GM23338 (cell line): Measurements from ENCODE around the gene NLRP7. TPM values are rescaled to one million over a fixed set of nuclear protein-coding genes. Genes with fewer than 3 reads are reported as not detected.

ENCODE experiments used
- ATAC-seq: fragments of 200-7000 bp; cut with Tn5 transposase; 3 replicates; pipeline ENCODE4 v1.9.1; 2020
- DNase-seq: peaks from one replicate; pipeline ENCODE4 v3.0.0-alpha.2; 2015; ENCODE audit warnings: low spot score
- H2AFZ ChIP-seq: fragments of 200-600 bp; sonication (generic); 2 replicates; pipeline ENCODE4 v1.8.0; 2016; ENCODE audit warnings: antibody characterized with exemption, mild to moderate bottlenecking, moderate library complexity
- H3F3A ChIP-seq: fragments of 200-600 bp; sonication (generic); replicated peaks from 2 replicates; pipeline ENCODE4 v1.8.0; 2017; ENCODE audit warnings: antibody characterized with exemption, mixed run types, low read depth
- H3K27ac ChIP-seq: fragments of 200-600 bp; sonication (generic); 2 replicates; pipeline ENCODE4 v1.6.1; 2016; ENCODE audit warnings: low read depth
- H3K27me3 ChIP-seq: fragments of 200-600 bp; sonication (generic); 2 replicates; pipeline ENCODE4 v1.8.0; 2016; ENCODE audit warnings: mild to moderate bottlenecking, mixed run types, moderate library complexity; ENCODE audit not compliant: insufficient read depth
- H3K36me3 ChIP-seq: fragments of 200-600 bp; sonication (generic); 2 replicates; pipeline ENCODE4 v1.8.0; 2016; ENCODE audit warnings: mild to moderate bottlenecking; ENCODE audit not compliant: insufficient read depth
- H3K4me1 ChIP-seq: fragments of 200-600 bp; sonication (generic); 2 replicates; pipeline ENCODE4 v1.8.0; 2016; ENCODE audit warnings: mild to moderate bottlenecking, moderate library complexity; ENCODE audit not compliant: insufficient read depth
- H3K4me2 ChIP-seq: fragments of 200-600 bp; sonication (generic); 2 replicates; pipeline ENCODE4 v1.7.1; 2017; ENCODE audit warnings: mixed run types
- H3K4me3 ChIP-seq: fragments of 200-600 bp; sonication (generic); 2 replicates; pipeline ENCODE4 v1.6.1; 2016; ENCODE audit warnings: mixed run types
- H3K79me2 ChIP-seq: fragments of 200-600 bp; sonication (generic); replicated peaks from 2 replicates; pipeline ENCODE4 v1.8.0; 2017; ENCODE audit warnings: mild to moderate bottlenecking; ENCODE audit not compliant: insufficient read depth
- H3K9me2 ChIP-seq: fragments of 200-600 bp; sonication (generic); 2 replicates; pipeline ENCODE4 v1.8.0; 2017; ENCODE audit not compliant: insufficient read depth
- H4K20me1 ChIP-seq: fragments of 200-600 bp; sonication (generic); replicated peaks from 2 replicates; pipeline ENCODE4 v1.8.0; 2017; ENCODE audit warnings: mild to moderate bottlenecking; ENCODE audit not compliant: insufficient read depth
- H3K27ac Mint-ChIP-seq: 2 replicates; pipeline ENCODE4 v1.8.0; 2020; ENCODE audit warnings: inconsistent platforms, mild to moderate bottlenecking, moderate library complexity, mixed read lengths
- H3K27me3 Mint-ChIP-seq: 3 replicates; pipeline ENCODE4 v1.8.0; 2022; ENCODE audit warnings: low read depth, mild to moderate bottlenecking, moderate library complexity, mixed read lengths, inconsistent platforms; ENCODE audit not compliant: insufficient read depth, poor library complexity
- H3K36me3 Mint-ChIP-seq: 3 replicates; pipeline ENCODE4 v1.8.0; 2021; ENCODE audit warnings: low read depth, mild to moderate bottlenecking, inconsistent platforms, moderate library complexity, mixed read lengths
- H3K4me1 Mint-ChIP-seq: 3 replicates; pipeline ENCODE4 v1.8.0; 2020; ENCODE audit warnings: mild to moderate bottlenecking, inconsistent platforms, mixed read lengths
- H3K4me3 Mint-ChIP-seq: 3 replicates; pipeline ENCODE4 v1.8.0; 2021; ENCODE audit warnings: moderate library complexity, mild to moderate bottlenecking, inconsistent platforms, mixed read lengths
- H3K9me3 Mint-ChIP-seq: 3 replicates; pipeline ENCODE4 v1.8.0; 2020; ENCODE audit warnings: moderate library complexity, mild to moderate bottlenecking, inconsistent platforms, mixed read lengths
- CREB1 ChIP-seq: fragments of 250-450 bp; sonication (Bioruptor Pico); IDR thresholded peaks from 2 replicates; pipeline ENCODE4 v1.5.0; 2020; ENCODE audit warnings: low read depth, mild to moderate bottlenecking, moderate library complexity
- CTCF ChIP-seq, 2 experiments: fragments of 200-600 bp in 1 of 2; sonication (generic) in 1 of 2; conservative IDR thresholded peaks; 2 replicates each; pipeline versions ENCODE4 v1.5.1 to v1.6.1; 2016 to 2017; ENCODE audit warnings: antibody characterized with exemption in 2 of 2, low read depth in 2 of 2, mild to moderate bottlenecking in 2 of 2, moderate library complexity in 1 of 2
- ETS1 ChIP-seq: IDR thresholded peaks from 2 replicates; pipeline ENCODE4 v1.6.1; 2016; ENCODE audit warnings: antibody characterized with exemption
- EZH2 ChIP-seq: fragments of 200-600 bp; sonication (generic); IDR thresholded peaks from one replicate; pipeline ENCODE4 v1.8.0; 2017; ENCODE audit warnings: antibody characterized with exemption, mild to moderate bottlenecking, low read depth; ENCODE audit not compliant: unreplicated experiment
- EZH2phosphoT487 ChIP-seq: fragments of 200-600 bp; sonication (generic); IDR thresholded peaks from one replicate; pipeline ENCODE4 v1.8.1; 2018; ENCODE audit warnings: antibody characterized with exemption; ENCODE audit not compliant: unreplicated experiment
- JUNB ChIP-seq: IDR thresholded peaks from one replicate; pipeline ENCODE4 v1.6.1; 2016; ENCODE audit warnings: antibody characterized with exemption; ENCODE audit not compliant: unreplicated experiment
- NANOG ChIP-seq: IDR thresholded peaks from 2 replicates; pipeline ENCODE4 v1.6.1; 2016; ENCODE audit warnings: antibody characterized with exemption, borderline replicate concordance
- POLR2AphosphoS5 ChIP-seq: IDR thresholded peaks from 2 replicates; pipeline ENCODE4 v1.6.1; 2016; ENCODE audit warnings: antibody characterized with exemption, low read depth
- REST ChIP-seq: IDR thresholded peaks from one replicate; pipeline ENCODE4 v1.6.1; 2018; ENCODE audit warnings: antibody characterized with exemption; ENCODE audit not compliant: unreplicated experiment
- STAT1 ChIP-seq: IDR thresholded peaks from one replicate; pipeline ENCODE4 v1.6.1; 2016; ENCODE audit warnings: antibody characterized with exemption; ENCODE audit not compliant: unreplicated experiment
- ZNF114 ChIP-seq: fragments of 250-450 bp; sonication (Bioruptor Pico); IDR thresholded peaks from 2 replicates; pipeline ENCODE4 v1.5.0; 2020; ENCODE audit warnings: mild to moderate bottlenecking, moderate library complexity
- ZNF331 ChIP-seq: fragments of 250-450 bp; sonication (Bioruptor Pico); IDR thresholded peaks from 2 replicates; pipeline ENCODE4 v1.5.0; 2020; ENCODE audit warnings: low read depth, mild to moderate bottlenecking, moderate library complexity
- ZNF462 ChIP-seq: fragments of 250-450 bp; sonication (Bioruptor Pico); IDR thresholded peaks from 2 replicates; pipeline ENCODE4 v1.5.0; 2020; ENCODE audit warnings: mild to moderate bottlenecking, moderate library complexity
- polyA plus RNA-seq: library from polyadenylated mRNA; unstranded; fragments of >200 nt; fragmentation: Nextera tagmentation; extraction: Ambion mirVana; gene quantifications from 2 replicates; pipeline ENCODE4 v1.2.1, GENCODE V29; 2016
- total RNA-seq: library from RNA; depleted of rRNA; stranded (reverse); fragments of >200 nt; shearing (Covaris generic); gene quantifications from 2 replicates; pipeline ENCODE4 v1.2.3, GENCODE V29; 2014

Gene NLRP7
- total and polyA plus RNA-seq, 2 experiments from 2014 or later = 1.2 to 2.2 TPM

- Histone ChIP-seq H3K4me1 (no peaks in the 10 kb centered on the region), H3K36me3 (no peaks in the 10 kb centered on the region), H3K4me2 (no peak overlapping the region), H4K20me1 (no peaks in the 10 kb centered on the region), H2AFZ (no peak overlapping the region), H3K79me2 (no peaks in the 10 kb centered on the region), H3F3A (no peaks in the 10 kb centered on the region), H3K27me3 (no peaks in the 10 kb centered on the region), H3K4me3 (no peak overlapping the region), H3K9me2 (no peaks in the 10 kb centered on the region), H3K27ac (no peak overlapping the region)
- no peak overlapping the region for H3K27ac Mint-ChIP-seq
- peaks cover 11% of the 10 kb centered on the region for H3K36me3 Mint-ChIP-seq
- ATAC-seq (no peak), DNase-seq (no peak)
- TF ChIP-seq NANOG = no peak
- no peak for TF ChIP-seq CTCF (conservative IDR thresholded peaks at IDR 0.05; ENCODE audit: low read depth in 2 of 2)
- TF ChIP-seq REST = no peak
- no peak for TF ChIP-seq EZH2phosphoT487
- no peak for TF ChIP-seq CREB1 (CRISPR knock-in tag)
- TF ChIP-seq ZNF462 (CRISPR knock-in tag) = no peak
- TF ChIP-seq EZH2 = no peak
- TF ChIP-seq ZNF114 (CRISPR knock-in tag) = no peak
- no peak for TF ChIP-seq ETS1
- TF ChIP-seq STAT1 = no peak
- TF ChIP-seq ZNF331 = no peak
- TF ChIP-seq POLR2AphosphoS5 = no peak
- TF ChIP-seq JUNB = no peak
- H3K27me3 Mint-ChIP-seq = peaks cover 10% of the 10 kb centered on the region
- H3K4me1 Mint-ChIP-seq = no peaks in the 10 kb centered on the region
- H3K4me3 Mint-ChIP-seq = no peak overlapping the region
- peaks cover 45% of the 10 kb centered on the region for H3K9me3 Mint-ChIP-seq
Measured at GRCh38 chr19:54923276-54923675, 24.1 kb downstream of the NLRP7 start.
